Measurements from ENCODE around the gene TFAP2C.

DNA sequence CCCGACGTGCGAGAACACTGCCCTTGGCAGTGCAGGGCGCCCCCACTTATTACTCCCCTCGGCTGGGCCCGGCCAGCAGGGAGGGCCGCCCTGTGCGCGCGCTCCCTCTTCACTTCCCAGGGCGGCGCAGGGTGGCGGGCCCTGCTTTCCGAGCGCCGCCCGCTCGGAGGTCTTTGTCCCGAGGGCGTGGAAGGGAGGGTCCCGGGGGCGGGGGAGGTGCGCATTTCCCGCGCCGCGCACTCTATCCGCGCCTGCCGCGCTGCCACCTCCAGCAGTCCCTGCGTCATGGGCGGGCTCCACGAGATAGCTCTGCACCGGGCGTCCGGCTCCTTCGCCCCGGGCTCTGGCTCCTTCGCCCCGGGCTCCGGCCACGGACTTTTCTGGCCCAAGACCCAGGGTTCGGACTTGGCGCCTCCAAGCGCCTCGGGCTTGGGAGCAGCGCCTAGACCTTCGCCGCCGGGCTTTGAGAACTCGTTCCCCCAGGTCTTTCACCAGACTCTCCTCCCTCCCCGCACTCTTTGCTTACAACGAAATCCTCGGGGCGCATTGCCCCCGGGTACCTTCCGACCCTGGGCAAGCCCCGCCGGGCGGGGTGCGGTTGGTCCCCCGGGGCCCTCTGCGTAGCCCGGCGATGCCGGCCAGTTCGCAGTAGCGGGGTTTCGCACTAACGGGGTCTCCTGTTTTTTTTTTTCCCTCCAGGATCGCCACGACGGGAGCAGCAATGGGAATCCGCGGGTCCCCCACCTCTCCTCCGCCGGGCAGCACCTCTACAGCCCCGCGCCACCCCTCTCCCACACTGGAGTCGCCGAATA lies 1.6 kb downstream of the TFAP2C start:
- TF ChIP-seq EZH2 (IDR thresholded peaks at IDR 0.05; ENCODE audit: borderline replicate concordance, low read length): no peak
- no peak for TF ChIP-seq CTCF (IDR thresholded peaks at IDR 0.05; ENCODE audit: low read length)

Data from OCI-LY1 (cell line).